ENCODE measurements around the gene TMEM169. TPM values are rescaled to one million over a fixed set of nuclear protein-coding genes. Genes with fewer than 3 reads are reported as not detected.

TMEM169 gene, protein sequence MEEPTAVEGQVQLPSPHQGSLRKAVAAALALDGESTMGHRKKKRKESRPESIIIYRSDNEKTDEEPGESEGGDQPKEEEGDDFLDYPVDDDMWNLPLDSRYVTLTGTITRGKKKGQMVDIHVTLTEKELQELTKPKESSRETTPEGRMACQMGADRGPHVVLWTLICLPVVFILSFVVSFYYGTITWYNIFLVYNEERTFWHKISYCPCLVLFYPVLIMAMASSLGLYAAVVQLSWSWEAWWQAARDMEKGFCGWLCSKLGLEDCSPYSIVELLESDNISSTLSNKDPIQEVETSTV
- 2.3 and 2.7 TPM in 2 replicates for total RNA-seq

DNA sequence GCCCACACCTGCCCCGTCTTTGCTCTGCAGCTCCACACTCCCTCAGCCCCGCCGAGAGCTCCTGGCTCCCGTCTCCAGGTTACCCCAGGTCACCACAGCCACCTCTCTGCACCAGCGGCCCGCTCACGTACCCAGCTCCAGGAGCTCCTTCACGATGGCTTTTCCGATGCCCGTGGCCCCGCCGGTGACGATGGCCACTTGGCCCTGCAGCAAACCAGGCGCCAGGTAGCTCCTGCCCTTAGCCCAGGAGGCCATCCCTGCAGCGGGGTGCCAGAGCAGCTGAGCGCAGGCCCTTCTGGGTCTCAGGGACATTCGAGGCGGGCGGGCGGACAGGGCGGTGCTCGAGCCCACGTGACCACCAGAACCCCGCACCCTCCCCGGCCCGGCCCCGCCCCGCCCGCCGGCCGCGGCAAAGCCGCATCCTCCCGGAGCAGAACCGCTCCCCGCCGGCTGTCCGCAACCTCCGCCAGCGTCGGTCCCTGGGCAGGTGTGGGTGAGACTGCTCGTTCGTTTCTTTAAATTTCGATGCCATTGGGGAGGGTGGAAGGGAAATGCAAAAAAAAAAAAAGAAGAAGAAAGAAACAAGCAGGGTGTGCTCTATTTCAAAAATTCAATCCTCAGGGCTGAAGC lies at the start of gene TMEM169, which contains the start of gene PECR:
TMEM169 (plus strand) TSS at position 433 of the 630 bp plus-strand sequence. CDS start 14,045 bp downstream, outside the sequence.
PECR (minus strand) TSS at position 323 of the 630 bp plus-strand sequence; CDS start at position 255, 68 bp downstream.
- intact Hi-C loops (cut with micrococcal nuclease), result loop anchor here (1.0 to 5.0 kb wide), 5 partner anchors 23 to 69 kb away; partner anchors contain the start of genes MREG and XRCC5

DNA sequence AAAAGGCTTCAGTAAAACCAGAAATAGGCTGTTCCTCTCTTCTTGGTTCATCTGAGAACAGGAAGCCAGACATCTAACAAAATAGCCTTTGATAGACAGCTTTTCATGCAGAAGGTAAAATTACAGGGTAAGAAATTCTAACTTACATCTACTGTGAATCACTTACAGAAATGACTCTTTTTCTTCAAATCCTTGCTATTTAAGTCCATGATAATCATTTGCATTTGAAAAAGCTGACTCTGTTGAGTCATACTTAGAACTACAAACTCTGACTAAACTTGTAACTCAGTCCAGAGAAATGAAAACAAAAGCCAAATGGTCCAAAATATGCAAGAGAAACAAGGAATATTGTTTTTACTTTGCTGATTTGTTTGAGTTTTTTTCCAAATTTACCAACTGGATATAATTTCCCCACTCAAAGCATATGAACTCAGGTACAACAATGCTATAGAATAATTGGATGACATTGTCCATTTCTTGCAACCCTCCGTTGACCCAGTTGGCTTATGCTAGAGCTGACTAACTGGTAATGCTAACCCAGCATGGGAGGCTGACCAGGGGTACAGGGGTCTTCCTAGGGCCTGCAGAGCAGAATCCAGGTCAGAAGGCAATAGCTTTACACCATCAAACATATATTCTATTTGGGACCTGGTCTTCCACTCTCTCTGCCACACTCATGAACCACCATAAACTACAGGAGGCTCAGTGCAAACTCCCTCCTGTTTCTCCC lies 49.6 kb upstream of the TMEM169 start:
- intact Hi-C loops (cut with micrococcal nuclease), result loop anchor here (2.0 to 5.0 kb wide), 2 partner anchors 15 to 635 kb away; no protein-coding TSS in a partner anchor

DNA sequence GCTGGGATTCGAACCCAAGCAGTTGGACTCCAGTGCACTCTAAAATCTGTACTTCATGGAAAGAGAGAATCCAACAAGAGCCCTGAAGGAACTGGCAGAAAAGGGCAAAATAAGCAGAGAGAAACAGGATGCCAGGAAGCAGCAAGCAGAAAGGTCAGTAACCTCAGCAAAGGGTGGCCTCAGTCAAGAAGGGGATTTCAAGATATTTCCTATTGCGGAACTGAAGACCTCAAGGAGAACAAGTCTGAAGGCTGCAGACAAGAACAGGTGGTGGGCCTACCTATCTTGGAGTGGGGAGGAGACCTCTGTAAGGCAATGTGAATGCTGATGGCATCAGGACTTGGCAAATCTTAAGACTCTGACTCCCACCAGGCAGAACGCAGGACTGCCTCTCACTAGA lies 48.3 kb upstream of the TMEM169 start:
- intact Hi-C loops (cut with micrococcal nuclease), result loop anchor here (2.0 to 5.0 kb wide), 2 partner anchors 17 to 634 kb away; no protein-coding TSS in a partner anchor

DNA sequence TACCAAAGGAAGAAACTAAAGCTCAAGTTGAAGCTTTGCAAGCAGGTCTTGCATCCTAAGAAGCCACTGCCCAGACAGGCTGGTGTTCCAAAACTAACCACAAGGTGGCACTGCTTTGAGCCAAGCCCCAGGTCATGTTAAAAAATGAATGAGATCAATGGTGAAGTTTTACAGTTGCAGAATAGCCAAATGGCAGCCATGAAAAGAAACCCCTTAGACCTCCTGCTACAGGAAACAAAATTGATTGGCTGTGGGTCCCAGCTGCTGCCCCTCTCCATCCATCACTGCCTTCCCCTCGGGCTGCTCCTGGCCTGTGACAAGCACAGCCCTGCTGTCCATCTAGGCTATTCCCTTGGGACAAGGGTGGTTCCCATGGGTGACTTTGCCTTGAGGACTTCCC lies 47.7 kb upstream of the TMEM169 start:
- intact Hi-C loops (cut with micrococcal nuclease), result loop anchor here (1.0 to 5.0 kb wide), 6 partner anchors 24 to 633 kb away; partner anchors contain the start of genes PECR, TMEM169 and XRCC5

DNA sequence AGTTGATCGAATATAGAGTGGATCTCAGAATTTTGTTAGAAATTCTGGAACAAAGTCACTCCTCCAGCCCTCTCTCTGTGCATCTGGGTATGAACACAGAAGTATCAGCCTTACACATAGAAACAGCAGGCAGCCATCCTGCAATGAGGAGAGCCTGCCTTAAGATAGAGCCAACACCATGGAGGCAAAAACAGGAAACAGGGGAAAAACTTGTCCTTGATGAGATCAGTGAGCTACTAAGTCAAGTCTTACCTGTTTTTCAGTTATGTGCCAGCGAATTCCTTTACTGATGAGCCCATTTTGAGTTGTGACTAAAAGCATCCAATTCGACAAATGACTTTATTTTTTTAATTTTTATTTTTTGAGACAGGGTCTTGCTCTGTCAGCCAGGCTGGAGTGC lies 41.8 kb upstream of the TMEM169 start:
- intact Hi-C loops (cut with micrococcal nuclease), result no loop called here

DNA sequence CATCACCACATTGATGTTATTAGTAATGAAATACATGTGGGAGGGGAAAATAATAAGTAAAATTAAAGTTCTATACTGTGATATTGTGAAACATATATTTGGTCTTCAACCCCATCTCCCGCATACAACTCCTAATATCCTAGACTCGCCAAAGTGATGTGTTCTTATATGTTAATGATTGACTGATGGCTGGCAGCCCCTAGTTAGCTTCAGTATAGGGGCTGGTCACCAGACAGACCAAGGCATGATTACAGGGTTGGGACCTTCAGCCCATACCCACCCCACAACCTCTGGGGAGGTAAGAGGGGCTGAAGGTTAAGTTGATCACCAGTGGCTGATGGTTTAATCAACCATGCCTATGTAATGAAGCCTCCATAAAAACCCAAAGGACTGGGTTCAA lies 40.3 kb upstream of the TMEM169 start:
- intact Hi-C loops (cut with micrococcal nuclease), result no loop called here

DNA sequence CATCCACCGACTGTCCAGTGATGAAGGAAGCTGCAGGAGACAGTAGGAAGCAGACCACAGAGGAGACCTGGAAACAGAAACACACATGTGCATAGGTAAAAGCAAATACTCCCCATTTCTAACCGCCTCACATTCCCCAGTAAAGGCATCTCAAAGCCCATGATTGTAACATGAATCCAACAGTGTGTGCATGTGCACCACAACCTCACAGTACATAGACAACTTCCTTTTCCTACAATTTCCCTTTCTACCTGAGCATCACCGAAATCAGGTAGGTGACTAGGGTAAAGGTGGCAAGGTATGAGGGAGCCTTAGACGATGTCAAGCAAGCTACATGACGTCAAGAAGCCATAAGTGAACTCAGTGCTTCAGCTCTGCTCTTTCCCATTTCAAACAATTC lies 37.8 kb upstream of the TMEM169 start:
- intact Hi-C loops (cut with micrococcal nuclease), result no loop called here

DNA sequence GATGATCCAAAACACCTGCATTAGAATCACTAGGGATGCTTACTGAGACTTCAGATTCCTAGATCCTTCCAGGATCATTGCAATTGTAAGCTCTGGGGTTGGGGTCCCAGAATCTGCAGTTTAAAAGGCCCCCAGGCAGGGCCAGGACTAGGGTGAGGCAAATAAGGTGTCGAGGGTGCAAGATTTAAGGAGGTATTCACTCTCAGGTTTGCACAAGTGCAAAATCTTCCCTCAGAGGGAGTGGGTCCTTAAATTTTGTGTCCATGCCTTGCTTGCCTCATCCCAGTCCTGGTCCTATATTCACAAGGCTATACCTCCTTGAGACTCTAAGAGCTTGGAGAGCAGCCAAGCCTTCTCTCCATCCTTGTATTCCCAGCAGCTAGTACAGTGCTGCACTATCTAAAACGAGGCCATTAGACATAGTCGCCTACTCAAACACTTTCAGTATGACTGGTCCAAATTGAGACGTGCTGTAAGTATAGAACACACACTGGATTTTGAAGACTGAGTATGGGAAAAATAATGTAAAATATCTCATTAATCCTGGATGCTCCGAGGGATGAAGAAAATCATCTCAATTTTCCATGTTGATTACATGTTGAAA lies 36.7 kb upstream of the TMEM169 start:
- intact Hi-C loops (cut with micrococcal nuclease), result no loop called here

DNA sequence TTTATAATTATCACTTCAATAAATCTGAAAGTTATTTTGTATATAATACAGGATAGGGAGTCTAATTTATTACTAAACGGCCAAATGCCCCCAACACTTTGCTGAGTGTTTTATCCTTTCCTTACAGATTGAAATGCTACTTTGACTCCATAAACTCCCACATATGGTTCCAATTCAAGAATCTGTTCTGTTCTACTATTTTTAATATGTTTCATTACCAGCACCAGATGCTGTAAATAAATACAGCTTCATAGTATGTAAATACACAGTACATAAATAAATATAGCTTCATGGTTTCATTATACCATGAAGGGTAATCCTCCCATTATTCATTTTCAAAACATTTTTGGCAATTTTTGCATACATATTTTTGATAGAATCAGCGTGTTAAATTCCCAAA lies 34.3 kb upstream of the TMEM169 start:
- intact Hi-C loops (cut with micrococcal nuclease), result no loop called here

DNA sequence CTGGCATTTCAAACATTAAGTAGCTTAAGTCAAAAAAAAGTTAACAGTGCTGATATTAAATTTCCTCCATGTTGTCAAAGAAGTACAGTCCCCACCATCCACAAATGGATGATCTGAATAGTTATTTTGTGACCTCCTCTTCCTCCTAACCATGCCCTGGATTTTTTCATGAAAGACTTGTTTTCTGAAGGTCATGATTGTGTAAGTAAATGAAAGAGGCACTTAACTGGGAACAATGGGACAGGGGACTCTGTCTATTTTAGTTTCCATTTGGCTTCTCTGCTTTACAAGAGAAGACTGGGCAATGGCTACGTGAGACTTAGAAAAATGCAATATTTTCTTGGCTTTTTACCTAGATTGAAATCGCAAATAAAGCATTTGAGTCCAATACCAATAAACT lies 32.3 kb upstream of the TMEM169 start:
- intact Hi-C loops (cut with micrococcal nuclease), result no loop called here

DNA sequence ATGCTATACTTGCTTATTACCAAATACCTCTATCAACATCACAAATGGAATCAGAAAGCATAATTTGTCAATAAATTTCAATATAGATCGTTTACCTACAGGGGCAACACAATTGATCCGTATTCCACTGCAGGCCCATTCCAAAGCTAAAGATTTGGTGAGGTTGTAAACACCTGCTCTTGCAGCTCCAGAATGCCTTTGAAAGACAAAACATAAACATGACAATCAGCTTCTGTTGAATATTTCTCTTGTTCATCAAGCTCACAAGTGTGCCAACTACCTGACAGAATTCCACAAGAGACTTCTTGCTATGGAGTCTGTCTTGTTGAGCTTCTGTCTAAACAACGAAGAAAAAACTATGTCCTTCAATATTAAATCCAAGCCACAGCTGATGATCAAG lies 30.4 kb upstream of the TMEM169 start:
- intact Hi-C loops (cut with micrococcal nuclease), result no loop called here

DNA sequence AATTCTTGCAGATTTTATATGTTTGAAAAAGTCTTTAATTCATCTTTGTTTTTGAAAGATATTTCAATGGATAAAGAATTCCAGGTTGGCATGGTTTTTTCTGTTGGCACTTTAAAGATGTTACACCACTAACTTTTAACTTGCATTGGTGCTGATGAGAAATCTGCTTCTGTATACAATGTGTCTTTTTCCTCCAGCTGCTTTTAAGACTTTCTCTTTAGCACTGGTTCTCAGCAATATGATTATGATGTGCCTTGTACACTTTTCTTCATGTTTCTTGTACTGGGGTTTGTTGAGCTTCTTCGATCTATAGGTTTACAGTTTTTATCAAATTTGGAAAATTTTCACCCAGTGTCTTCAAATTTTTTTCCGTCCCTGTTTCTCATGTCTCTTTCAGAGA lies 29.3 kb upstream of the TMEM169 start:
- intact Hi-C loops (cut with micrococcal nuclease), result no loop called here

DNA sequence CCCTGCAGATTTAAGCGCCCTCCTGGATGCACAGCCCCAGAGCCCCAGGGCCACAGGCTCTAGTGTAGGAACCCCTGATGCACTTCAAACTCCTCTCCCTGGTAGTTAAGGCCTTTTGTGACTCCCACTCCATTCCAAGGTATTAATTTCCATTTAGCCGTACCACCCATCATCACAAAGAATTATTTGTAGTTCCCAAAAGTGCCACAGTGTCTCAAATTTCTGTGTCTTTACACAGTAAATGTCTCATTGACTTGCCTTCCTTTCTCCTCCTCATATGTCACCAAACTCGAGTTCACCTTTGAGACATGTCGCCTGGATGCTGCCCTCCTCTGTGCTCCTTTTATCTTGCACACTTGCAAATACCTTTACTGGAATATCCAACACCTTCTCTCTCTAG lies 26.0 kb upstream of the TMEM169 start:
- intact Hi-C loops (cut with micrococcal nuclease), result no loop called here

DNA sequence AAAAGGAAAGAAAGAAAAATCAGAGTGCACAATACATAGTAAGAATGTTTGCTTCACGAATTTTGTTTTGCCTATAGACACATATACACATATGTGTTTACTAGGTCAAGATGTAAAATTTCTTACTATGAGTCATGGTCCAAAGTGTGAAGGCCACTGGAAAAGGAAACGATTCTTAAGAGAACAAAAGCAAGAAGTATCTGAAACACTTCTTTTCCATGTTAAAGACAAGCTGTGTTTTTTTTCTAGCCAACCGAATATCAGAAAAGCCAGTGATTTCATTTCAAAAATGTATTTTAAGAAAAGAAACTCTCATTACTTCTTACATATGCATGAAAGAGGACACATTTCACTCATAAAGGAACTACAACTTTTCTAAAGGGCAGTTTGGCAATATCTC lies 25.0 kb upstream of the TMEM169 start:
- intact Hi-C loops (cut with micrococcal nuclease), result no loop called here

DNA sequence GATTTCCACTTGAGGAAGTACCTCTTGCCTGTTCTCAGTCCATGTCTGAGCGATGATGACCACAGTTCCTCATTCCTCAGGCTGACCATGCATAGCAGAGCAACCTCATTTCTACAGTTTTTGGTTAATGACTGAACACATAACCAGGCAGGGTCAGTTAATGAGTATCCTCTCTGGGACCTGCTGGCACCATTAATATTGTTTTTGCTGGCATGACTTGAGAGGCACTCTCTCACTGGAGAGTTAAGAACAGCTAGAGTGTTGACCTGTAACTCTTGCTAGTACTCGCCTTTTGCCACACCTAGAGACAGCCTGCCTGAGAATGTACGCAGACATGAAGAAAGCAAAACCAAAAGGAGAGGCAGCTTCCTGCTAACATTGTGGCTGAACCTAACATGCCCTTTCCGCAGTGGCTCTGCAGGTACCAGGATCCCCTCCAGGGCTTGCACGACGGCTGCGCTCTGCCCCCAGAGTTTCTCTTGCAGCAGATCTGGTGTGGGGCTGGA lies 24.0 kb upstream of the TMEM169 start:
- intact Hi-C loops (cut with micrococcal nuclease), result loop anchor here (1.0 to 2.0 kb wide), 3 partner anchors 23 to 57 kb away; partner anchors contain the start of genes PECR and TMEM169

DNA sequence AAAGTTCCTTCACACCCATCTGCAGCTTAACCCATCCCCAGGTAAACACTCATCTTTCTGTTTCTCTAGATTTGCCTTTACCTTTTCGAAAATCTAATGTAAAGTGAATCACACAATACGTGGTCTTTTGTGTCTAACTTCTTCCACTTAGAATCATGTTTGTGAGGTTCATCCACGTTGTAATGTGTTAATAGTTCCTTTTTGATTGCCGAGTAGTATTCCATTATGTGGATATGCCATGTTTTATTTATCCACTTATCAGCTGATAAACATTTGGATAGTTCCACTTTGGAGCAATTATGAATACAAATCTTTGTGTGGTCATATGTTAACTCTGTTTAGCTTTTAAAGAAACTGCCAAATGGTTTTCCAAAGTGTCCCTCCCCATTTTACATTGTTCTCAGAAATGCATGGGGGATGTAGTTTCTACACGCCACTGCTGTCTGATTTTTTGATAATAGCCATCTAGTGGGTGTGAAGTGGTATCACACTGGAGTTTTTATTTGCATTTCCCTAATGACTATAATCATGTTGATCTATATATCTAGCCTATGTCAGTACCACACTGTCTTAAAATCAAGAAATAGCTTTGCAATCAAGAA lies 22.4 kb upstream of the TMEM169 start:
- intact Hi-C loops (cut with micrococcal nuclease), result loop anchor here (2.0 kb wide), 1 partner anchor 55 kb away; no protein-coding TSS in a partner anchor

DNA sequence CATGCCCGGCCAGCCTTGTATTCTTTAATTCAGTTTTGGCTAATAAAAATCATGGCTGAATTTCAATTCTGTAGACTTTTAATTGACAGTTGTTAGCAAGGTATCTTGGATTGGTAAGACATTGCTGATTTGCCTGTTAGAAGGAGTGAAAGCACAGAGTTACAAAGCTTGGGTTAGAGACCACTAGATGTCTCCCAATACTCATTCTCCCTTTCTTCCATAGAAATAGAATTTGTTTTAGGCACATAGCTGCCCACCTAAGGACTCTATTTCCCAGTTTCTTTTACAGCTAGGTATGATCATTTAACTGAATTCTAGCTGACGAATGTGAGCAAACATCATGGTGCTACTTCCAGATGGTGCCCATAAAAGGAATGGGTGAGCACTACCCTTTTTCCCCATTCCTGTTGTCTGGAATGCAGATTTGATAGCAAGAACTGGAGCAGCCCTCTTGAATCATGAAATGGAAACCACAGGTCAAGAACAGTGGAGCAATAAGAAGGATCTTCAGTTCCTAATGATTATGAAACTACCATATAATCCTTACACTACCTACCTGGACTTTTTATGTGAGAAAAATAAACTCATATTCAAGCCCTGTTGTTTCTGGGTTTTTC lies 17.6 kb upstream of the TMEM169 start:
- intact Hi-C loops (cut with micrococcal nuclease), result no loop called here

DNA sequence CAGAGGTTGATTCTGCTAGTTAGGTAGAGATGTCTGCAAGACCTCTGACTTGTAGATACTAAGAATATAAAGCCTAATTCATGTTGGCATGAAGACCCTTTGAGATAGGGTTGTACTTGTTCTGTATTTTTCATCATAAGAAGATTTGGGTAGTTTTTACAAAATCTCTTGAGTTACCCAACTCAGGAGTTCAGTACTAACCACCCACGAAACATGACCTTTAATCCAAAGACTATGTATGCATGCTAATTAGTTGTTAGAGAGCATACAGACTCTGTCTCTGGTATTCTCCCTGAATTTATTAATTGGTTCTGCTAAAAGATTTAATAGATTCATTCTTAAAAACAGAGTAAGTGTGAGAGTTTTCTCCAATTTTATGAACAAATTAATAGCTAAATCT lies 17.1 kb upstream of the TMEM169 start:
- intact Hi-C loops (cut with micrococcal nuclease), result no loop called here

DNA sequence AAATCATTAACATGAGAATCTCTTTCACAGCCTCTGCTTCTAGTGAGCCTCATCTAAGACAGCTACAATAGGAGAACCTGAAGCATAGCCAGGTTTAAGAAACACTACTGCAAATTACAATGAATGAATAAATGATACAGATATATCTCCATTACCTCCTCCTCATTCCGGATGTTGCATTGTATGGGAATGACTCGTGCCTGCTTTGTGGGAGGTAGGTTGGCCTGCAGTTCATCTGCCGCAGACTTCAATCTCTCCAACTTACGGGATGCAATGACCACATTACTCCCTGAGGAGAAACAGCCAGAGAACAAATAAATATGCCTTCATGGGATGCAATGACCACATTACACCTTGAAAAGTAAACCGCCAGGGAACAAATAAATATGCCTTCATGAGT lies 15.5 kb upstream of the TMEM169 start:
- intact Hi-C loops (cut with micrococcal nuclease), result no loop called here

DNA sequence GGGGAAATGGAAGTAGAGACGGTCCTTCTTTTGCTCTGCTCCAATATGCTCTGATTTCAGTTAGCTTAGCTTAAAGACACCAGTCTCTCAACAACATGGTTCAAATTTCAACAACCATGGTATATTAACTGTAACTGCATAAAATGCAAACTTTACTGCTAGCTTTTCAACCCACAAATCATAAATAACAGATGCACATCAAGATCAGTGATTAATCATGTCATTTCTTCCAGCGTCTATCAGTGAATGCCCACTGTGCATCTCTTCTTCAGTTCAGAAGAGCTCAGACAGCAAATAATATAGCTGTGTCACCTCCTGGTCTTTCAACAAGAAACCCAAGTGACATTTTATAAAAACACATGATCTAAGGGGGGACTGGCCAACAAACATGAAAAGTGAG lies 12.7 kb upstream of the TMEM169 start:
- intact Hi-C loops (cut with micrococcal nuclease), result no loop called here

All from T-helper 2 cell treated with Interferon-gamma antibody and Interleukin-4, amounts not matched to agents 100 ng/mL and 5 ng/mL, for 36 hours (primary cell).